T-helper 9 cell (primary cell): Measurements from ENCODE around the gene PLPP1.
"Not testable (repeated sequence)": the region's sequence is repeated elsewhere in the genome, so short reads cannot be mapped to it uniquely, and the experiment has no call there.

Source experiments
- DNase-seq: peaks from one replicate; pipeline ENCODE4 v3.0.0-alpha.2; 2020

Gene PLPP1

GRCh38 chr5:55544341-55544740, 9.6 kb upstream of the PLPP1 start:
- no peak for DNase-seq

DNA sequence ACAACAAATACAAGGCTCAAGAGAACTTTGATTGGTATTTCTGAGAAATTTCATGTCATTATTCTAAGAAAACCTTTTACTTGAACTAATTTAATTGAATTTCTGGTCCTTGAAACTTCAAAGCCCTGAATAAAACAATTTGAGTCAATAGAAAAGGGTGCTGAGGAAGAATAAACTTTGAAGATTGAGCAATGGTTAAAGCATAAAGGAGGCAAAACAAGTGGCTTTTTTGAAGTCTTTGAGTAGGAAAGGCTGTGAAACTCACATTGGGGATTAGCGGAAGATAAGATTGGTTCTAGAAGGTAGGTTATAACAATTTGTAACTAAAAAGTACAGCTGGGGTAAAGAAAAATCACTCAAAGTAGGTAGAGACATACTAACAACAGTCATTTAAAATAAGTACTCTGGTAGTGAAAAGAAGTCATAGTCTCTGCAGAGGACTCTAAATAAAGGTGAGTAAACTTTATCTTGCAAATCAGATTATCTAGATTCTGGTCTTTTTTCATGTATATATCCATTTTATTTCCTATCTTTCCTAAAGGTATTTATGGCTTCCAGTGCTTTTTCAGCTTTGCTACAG, 6.4 kb upstream of the PLPP1 start:
- DNase-seq: no peak

GRCh38 chr5:55540525-55540924, 5.8 kb upstream of the PLPP1 start:
- no peak for DNase-seq

DNA sequence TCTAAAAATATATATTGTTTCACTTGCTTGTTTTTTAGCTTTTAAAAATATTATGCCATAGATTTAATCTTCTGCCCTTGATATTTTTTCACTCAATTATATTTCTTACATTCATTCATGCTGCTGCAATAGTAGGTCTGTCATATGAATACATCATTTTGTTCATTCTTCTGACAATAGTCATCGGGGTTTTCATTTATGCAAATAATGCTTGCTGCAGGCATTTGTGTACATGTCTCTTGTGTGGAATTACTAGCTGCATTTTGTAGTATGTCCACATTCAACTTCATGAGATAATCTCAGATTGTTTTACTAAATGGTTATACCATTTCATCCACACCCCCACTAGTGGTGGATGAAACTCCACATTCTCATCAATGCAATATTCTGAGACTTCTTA, 5.3 kb upstream of the PLPP1 start:
- no peak for DNase-seq

DNA sequence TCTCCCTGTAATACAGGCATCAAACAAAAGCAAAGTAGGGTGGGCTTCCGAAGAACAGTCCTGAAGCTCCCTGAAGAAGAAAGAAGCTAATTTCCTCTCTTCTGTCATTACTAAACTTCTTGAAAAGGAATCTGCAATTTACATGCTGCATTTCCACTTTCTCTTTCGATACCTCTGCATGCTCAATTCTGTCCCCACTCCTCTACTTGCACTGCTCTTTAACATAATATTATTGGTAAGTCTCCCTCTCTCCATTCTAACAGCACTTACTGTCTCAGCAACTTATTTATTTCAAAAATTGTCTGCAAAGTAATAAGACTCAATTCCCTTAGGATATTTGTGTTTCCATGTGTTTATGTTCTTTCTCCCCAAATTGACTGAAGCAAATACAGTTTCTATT, 3.9 kb upstream of the PLPP1 start:
- DNase-seq: no peak

DNA sequence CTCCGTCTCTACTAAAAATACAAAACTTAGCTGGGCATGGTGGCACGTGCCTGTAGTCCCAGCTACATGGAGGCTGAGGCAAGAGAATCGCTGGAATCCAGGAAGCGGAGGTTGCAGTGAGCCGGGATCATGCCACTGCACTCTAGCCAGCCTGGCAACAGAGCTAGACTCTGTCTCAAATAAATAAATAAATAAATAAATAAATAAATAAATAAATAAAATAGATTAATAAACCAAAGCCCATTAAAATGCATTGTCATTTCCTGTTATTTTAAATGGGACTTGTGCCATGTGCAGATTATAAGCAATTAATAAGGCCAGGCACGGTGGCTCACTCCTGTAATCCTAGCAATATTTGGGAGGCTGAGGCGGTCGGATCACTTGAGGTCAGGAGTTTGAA, 2.6 kb upstream of the PLPP1 start:
- DNase-seq: not testable (repeated sequence)

- no peak for DNase-seq
Measured at GRCh38 chr5:55535199-55535905, 588 bp upstream of the PLPP1 start.

DNA sequence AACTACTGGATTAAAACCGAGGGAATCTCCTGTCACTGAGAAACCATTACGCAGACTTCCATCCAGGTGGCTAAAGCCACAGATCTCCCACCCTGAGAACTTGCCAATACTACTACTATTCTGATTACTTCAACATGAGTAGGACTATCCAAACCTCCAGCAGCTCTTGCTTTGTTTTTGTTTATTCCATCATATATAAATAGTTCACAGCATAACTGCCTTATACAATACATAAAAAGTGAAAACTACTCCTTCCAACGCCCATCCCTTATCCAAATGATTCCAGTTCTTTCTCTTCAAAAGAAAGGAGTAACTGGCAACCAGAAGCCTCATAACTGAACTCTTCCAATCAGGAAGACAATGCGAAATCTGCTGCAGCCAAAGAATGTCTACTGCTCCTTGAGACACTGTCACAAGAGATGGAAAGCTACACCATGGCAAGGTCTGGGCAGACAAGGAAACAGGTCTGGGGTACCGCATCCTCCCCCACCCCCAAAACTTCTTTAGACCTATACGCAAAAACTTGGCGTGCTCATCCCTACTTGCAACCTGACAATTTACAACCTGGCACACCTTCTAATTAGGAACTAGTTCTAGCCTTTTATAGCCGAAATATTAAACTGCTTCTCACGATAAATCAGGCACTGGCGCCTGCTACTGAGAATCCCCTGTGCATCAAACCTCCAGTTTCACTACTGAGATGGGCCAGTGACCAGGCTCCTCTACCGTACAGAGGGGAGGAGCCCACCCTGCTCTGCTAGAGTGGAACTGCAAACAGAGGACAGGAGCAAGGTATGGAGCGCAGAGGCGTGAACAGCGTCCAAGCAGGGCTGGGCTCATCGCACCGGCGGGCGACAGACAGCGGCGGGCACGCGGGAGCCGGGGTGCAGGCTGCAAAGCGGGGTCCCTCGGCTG, 986 bp downstream of the PLPP1 start:
- no peak for DNase-seq

DNA sequence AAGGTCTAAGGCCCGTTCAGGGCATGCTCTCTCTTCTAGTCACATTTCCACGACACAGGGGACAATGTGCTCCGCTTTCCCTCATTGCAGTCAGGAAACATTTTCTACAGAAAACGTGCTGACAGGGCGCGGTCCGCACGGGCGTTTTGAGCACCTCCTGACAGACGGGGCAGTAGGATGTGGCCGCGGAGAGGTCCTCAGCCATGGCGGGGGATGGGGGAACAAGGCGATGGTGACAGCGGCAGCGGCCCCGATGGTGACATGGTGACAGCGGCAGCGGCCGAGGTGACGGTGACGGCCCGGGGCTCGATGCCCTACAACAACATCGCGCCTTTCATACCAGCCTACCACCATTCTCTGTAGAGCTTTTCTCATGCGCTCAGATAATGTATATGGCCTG, 4.1 kb downstream of the PLPP1 start:
- DNase-seq: no peak

GRCh38 chr5:55524816-55525215, 9.9 kb downstream of the PLPP1 start:
- no peak for DNase-seq

GRCh38 chr5:55523293-55523692, 11.5 kb downstream of the PLPP1 start:
- DNase-seq: no peak

DNA sequence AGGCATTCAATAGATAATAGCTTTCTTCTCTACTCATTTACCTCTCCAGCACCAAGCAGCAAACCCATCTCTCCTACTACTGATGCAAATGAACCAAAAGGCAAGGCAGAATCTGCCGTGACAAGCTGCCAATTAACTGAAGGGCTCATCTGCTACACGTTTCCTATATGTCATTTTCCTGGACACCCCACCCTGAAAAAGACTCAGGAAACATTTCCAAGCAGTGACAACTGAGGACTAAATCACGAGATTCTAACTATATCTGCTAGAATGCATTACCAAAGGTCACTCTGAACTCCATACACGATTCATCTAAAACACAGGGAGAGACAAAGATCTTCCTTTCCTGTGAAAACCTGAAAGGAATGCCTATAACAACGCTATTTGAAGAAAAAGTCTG, 12.9 kb downstream of the PLPP1 start:
- DNase-seq: no peak

- no peak for DNase-seq
Measured at GRCh38 chr5:55520117-55520839, 14.5 kb downstream of the PLPP1 start.

GRCh38 chr5:55518831-55519390, 15.9 kb downstream of the PLPP1 start:
- DNase-seq: no peak

DNA sequence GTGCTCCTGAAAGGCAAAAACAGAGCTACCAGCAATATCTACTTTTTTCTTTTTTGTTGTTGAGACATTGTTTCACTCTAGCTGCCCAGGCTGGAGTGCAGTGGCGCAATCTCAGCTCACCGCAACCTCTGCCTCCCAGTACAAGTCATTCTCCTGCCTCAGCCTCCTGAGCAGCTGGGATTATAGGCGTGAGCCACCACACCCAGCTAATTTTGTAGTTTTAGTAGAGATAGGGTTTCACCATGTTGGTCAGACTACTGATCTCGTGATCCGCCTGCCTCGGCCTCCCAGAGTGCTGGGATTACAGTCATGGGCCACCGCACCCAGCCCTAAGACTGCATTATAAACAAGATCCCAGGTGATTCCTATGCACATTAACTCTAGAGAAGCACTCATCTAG, 17.0 kb downstream of the PLPP1 start:
- DNase-seq: no peak

GRCh38 chr5:55511010-55511409, 23.8 kb downstream of the PLPP1 start:
- no peak for DNase-seq

DNA sequence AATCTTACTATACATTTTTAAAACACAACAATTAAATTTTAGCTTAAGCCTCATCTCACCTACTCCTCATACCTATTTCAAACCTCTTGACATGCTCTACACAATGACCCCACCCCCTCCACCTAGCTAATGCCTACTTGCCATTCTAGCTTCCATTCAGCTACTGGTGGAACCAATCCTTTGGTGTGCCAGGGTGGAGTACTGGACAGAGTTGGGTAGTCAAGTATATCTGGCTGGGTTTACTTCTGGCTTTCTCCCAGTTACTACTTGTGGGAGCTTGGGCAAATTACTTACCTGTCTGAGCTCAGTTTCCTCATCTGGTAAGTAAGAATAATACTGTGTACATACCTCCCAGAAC, 24.3 kb downstream of the PLPP1 start:
- DNase-seq: no peak

GRCh38 chr5:55509796-55510522, 24.8 kb downstream of the PLPP1 start:
- DNase-seq: no peak

- no peak for DNase-seq
Measured at GRCh38 chr5:55509097-55509496, 25.7 kb downstream of the PLPP1 start.

DNA sequence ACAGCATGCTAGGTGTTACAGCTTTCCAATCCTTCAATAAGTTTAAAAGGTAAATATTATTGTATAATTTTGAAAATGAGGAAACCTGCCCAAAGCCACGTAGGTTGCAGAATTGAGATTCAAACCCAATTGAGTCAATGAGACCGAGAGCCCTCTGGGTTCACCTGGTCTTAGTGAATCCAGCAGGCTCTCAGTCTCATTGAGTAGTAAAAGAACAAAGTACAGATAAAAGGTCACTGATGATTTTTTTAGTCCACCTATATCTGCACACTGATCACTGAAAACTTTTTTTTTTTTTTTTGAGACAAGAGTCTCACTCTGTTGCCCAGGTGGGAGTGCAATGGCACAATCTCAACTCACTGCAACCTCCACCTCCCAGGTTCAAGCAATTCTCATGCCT, 27.2 kb downstream of the PLPP1 start:
- DNase-seq: no peak

GRCh38 chr5:55505711-55506110, 29.1 kb downstream of the PLPP1 start:
- DNase-seq: not testable (repeated sequence)

DNA sequence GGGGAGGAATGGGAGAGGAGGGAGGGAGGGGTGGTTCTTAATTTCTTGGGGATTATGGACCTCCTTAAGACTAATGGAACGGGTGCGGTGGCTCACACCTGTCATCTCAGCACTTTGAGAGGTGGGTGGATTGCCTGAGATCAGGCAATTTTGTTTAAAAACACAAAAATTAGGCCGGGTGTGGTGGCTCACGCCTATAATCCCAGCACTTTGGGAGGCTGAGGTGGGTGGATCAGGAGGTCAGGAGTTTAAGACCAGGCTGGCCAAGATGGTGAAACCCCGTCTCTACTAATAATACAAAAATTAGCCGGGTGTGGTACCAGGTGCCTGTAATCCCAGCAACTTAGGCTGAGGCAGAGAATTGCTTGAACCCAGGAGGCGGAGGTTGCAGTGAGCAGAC, 30.8 kb downstream of the PLPP1 start:
- DNase-seq: not testable (repeated sequence)
